ENCODE measurements around the gene KCNJ6. TPM values are rescaled to one million over a fixed set of nuclear protein-coding genes. Genes with fewer than 3 reads are reported as not detected.

The KCNJ6 gene
- total and polyA plus RNA-seq, 2 of the 8 experiments (the other 6 are each of a cell fraction or from before 2014, with no cell fraction given), result 0.51 to 1.2 TPM

- Histone ChIP-seq H3K4me1 (replicated peaks in 1 of 4; ENCODE audit: control insufficient read depth in 3 of 4, insufficient read depth in 4 of 4, low read length in 3 of 4) (no peaks in the 10 kb centered on the region), H3K23ac (ENCODE audit: insufficient read length) (no peak overlapping the region), H4K20me1 (replicated peaks in 1 of 2; ENCODE audit: control insufficient read depth in 1 of 2, insufficient read depth in 2 of 2, low read length in 2 of 2) (no peaks in the 10 kb centered on the region), H2BK15ac (ENCODE audit: low read length) (no peak overlapping the region), H2BK120ac (replicated peaks; ENCODE audit: low read depth, low read length) (no peak overlapping the region), H2AK5ac (ENCODE audit: low read depth, low read length) (no peak overlapping the region), H3K36me3 (ENCODE audit: control insufficient read depth in 2 of 4, insufficient read depth in 4 of 4, low read length in 3 of 4) (no peaks in the 10 kb centered on the region), H3K27ac (ENCODE audit: low read depth, low read length) (no peak overlapping the region), H3K79me2 (ENCODE audit: control insufficient read depth in 1 of 2, insufficient read depth in 2 of 2, low read length in 2 of 2) (no peaks in the 10 kb centered on the region), H3K9me3 (ENCODE audit: insufficient read depth in 2 of 2, low read depth in 1 of 2, low read length in 1 of 2) (peaks cover 12 to 13% of the 10 kb centered on the region in 2 experiments; a peak in 3 of 4 replicates), H2BK12ac (ENCODE audit: low read depth, low read length) (no peak overlapping the region), H3K14ac (ENCODE audit: insufficient read length) (no peak overlapping the region), H3K4me2 (ENCODE audit: insufficient read depth in 1 of 2, low read depth in 2 of 2, low read length in 2 of 2) (no peak overlapping the region), H3K9ac (replicated peaks in 1 of 4; ENCODE audit: extremely low read depth in 1 of 4, low read depth in 3 of 4, low read length in 3 of 4) (no peak overlapping the region), H4K5ac (ENCODE audit: insufficient read length, low read depth, low read length) (no peak overlapping the region), H3K23me2 (ENCODE audit: low read depth, low read length) (no peaks in the 10 kb centered on the region), H3K4ac (replicated peaks; ENCODE audit: insufficient read length, low read depth, low read length) (no peak overlapping the region), H3K56ac (replicated peaks; ENCODE audit: insufficient read length, low read depth, low read length) (no peak overlapping the region), H3K27me3 (replicated peaks in 1 of 4; ENCODE audit: control insufficient read depth in 3 of 4, extremely low read depth in 1 of 4, insufficient read depth in 3 of 4, low read length in 3 of 4) (no peaks in the 10 kb centered on the region; a peak in 1 of 7 replicates), H3K4me3 (ENCODE audit: extremely low read depth in 1 of 4, insufficient read depth in 2 of 4, low read depth in 3 of 4, low read length in 4 of 4) (no peak overlapping the region), H3K79me1 (ENCODE audit: low read depth, low read length) (no peaks in the 10 kb centered on the region), H2AFZ (ENCODE audit: low read length) (no peak overlapping the region), H4K8ac (ENCODE audit: extremely low read depth, insufficient read depth, low read length) (no peak overlapping the region), H2BK5ac (ENCODE audit: low read depth, low read length) (no peak overlapping the region), H2BK20ac (ENCODE audit: low read length) (no peak overlapping the region), H4K91ac (replicated peaks; ENCODE audit: insufficient read length, low read length) (no peak overlapping the region), H3K18ac (ENCODE audit: extremely low read depth, low read length) (no peak overlapping the region)
- FAIRE-seq (no peak), DNase-seq (ENCODE audit: low read depth in 1 of 2, low spot score in 2 of 2) (no peak)
- TF ChIP-seq CTCF (IDR thresholded peaks at IDR 0.05; ENCODE audit: control extremely low read depth in 1 of 3, insufficient read depth in 1 of 3, low read depth in 1 of 3, low read length in 3 of 3) (no peak), TCF12 (IDR thresholded peaks at IDR 0.05; ENCODE audit: low read depth, low read length) (no peak), GTF2F1 (IDR thresholded peaks at IDR 0.05; ENCODE audit: borderline replicate concordance, low read depth, low read length) (no peak), MAX (IDR thresholded peaks at IDR 0.05) (no peak), RAD21 (IDR thresholded peaks at IDR 0.05 in 1 of 2, conservative IDR thresholded peaks at IDR 0.05 in 1 of 2; ENCODE audit: low read depth in 2 of 2, low read length in 2 of 2) (no peak), CBX8 (IDR thresholded peaks at IDR 0.05; ENCODE audit: borderline replicate concordance, low read depth, low read length) (no peak), NRF1 (IDR thresholded peaks at IDR 0.05; ENCODE audit: low read depth, low read length) (no peak), SP2 (IDR thresholded peaks at IDR 0.05; ENCODE audit: low read length) (no peak), KDM5A (IDR thresholded peaks at IDR 0.05; ENCODE audit: low read length) (no peak)
- ChIA-PET CTCF (ENCODE audit: partially characterized antibody) (interaction anchor here (1.1 to 1.4 kb wide), 2 partner anchors 11 to 353 kb away, joined by 3 to 6 read pairs; no protein-coding TSS in a partner anchor), POLR2A (ENCODE audit: partially characterized antibody) (no interaction called here)
- WGBS, 2 experiments (ENCODE audit: extremely low coverage in 1 of 2, insufficient coverage in 1 of 2, insufficient read length in 1 of 2, insufficient replicate concordance in 2 of 2, low coverage in 1 of 2, low lambda C conversion rate in 2 of 2, missing lambda C conversion rate in 1 of 2), result 86% methylated on average over 2 of the region's 2 CpGs; no CpG with 5 or more reads in 1 of the 2 experiments
Observed at GRCh38 chr21:37770461-37770860, 145.8 kb downstream of the KCNJ6 start.
